GM12891 (cell line): ENCODE data around the gene NUTM2E.
"Not testable (repeated sequence)": the region's sequence is repeated elsewhere in the genome, so short reads cannot be mapped to it uniquely, and the experiment has no call there.

ENCODE experiments used
- DNase-seq: peaks from one replicate; pipeline ENCODE4 v3.0.0; 2011; ENCODE audit warnings: low spot score; ENCODE audit not compliant: insufficient read length
- FAIRE-seq: peaks from 2 replicates; lab custom pipeline; 2011; peaks lifted over from hg19 to GRCh38; lab: Jason Lieb, UNC

The NUTM2E gene

GRCh38 chr10:79853191-79853854 is 26.8 kb downstream of the NUTM2E start:
- not testable (repeated sequence) for FAIRE-seq, DNase-seq

DNA sequence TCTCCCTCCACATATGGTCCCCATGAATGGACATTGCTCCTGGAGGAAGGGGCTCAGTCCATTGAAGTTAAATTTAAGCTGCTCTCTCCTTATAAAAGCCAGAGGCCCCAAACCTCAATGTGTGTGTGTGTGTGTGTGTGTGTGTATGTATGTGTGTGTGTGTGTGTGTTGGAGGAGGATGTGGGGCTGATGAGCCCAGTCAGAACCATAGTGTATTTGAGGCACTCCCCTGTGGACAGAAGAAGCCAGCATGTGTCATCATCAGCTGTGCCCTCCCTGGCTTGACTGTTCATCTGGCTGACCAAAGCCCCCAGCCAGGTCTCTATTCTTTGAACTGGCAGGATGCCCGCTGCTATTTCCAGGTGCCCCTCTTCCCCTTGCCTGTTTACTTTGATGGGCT is 35.7 kb downstream of the NUTM2E start:
- DNase-seq, FAIRE-seq: not testable (repeated sequence)

- not testable (repeated sequence) for FAIRE-seq, DNase-seq
Observed at GRCh38 chr10:79862803-79863202, 36.3 kb downstream of the NUTM2E start.

- FAIRE-seq, DNase-seq: not testable (repeated sequence)
Observed at GRCh38 chr10:79866903-79867551, 40.5 kb downstream of the NUTM2E start.

GRCh38 chr10:79868023-79868422 is 41.5 kb downstream of the NUTM2E start:
- not testable (repeated sequence) for FAIRE-seq, DNase-seq

- not testable (repeated sequence) for FAIRE-seq, DNase-seq
Observed at GRCh38 chr10:79869439-79870097, 43.0 kb downstream of the NUTM2E start.

DNA sequence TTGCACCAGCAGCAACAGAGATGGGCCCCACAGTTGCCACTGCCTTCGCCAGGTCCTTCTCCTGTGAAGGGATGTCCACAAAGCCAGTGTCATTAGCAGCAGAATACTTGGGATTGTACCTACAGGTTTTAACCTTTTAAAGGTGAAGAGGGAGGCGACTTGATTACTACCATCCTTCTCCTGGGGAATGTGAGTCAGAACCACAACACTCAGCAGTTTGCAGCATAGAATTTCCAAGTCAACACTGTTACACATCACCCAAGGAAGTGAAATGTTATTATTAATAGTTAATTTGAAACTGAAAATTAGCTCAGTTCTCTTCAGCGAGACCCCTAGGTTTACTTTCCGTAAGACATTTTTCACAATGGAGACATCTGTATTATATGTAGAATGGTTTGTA is 45.2 kb downstream of the NUTM2E start:
- not testable (repeated sequence) for FAIRE-seq, DNase-seq
